GM12873 (cell line): ENCODE measurements around the gene IL4.

Experiments
- CTCF ChIP-seq: IDR thresholded peaks from 2 replicates; pipeline ENCODE4 v1.5.1; 2012; ENCODE audit warnings: low read depth, mild to moderate bottlenecking, moderate library complexity, low read length, control low read depth; ENCODE audit not compliant: insufficient read depth; ENCODE audit errors: missing control alignments

Gene IL4

DNA sequence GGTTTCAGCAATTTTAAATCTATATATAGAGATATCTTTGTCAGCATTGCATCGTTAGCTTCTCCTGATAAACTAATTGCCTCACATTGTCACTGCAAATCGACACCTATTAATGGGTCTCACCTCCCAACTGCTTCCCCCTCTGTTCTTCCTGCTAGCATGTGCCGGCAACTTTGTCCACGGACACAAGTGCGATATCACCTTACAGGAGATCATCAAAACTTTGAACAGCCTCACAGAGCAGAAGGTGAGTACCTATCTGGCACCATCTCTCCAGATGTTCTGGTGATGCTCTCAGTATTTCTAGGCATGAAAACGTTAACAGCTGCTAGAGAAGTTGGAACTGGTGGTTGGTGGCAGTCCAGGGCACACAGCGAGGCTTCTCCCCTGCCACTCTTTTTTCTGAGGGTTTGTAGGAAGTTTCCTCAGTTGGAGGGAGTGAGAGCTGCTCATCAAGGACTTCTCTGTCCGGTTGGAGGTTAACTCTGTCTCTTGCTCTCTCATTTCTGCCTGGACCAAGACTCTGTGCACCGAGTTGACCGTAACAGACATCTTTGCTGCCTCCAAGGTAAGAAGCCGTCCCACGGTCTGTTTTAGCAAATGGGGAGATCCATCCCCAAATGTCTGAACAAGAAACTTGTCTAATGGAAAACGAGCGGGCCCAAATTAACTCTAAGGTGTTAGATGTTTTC is at the start of gene IL4:
TSS of gene IL4 (plus strand) at position 51 of the 692 bp plus-strand sequence. CDS start at position 113, 62 bp downstream.
- no peak for TF ChIP-seq CTCF

DNA sequence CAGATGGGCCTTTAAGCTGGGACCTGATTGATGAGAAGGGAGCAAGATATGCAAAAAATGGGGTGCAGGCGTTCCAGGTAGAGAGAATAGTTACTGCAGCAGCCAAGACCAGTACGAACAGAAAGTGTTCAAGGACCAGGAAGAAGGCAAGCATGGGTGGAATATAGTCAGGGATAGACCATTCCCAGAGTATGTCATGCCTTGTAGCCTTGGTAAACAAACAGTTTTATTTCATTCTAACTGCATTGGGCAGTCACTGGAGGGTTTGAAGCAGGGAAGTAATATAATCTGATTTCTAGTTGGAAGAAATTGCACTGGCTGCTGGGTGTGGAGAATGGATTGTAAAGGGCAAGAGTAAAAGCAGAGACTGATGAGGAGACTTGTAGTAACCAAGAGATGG is 46.3 kb upstream of the IL4 start:
- no peak for TF ChIP-seq CTCF

DNA sequence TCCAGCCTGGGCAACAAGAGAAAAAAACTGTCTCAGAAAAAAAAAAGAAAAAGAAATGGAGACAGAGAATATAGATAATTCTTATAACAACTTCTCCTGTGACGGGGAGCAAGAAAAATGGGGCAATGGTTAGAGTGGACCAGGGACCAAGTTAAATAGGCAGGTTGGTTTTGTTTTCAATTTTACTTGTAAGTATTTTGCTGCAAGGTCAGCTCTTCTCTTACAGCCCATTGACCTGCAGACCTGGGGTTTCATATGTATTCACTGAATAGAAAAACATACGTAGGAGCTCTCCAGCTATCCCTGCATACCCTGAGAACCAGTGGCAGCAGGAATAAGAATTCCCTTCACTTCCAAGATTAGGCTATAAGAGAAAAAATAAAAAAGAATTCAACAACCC is 45.0 kb upstream of the IL4 start:
- no peak for TF ChIP-seq CTCF

DNA sequence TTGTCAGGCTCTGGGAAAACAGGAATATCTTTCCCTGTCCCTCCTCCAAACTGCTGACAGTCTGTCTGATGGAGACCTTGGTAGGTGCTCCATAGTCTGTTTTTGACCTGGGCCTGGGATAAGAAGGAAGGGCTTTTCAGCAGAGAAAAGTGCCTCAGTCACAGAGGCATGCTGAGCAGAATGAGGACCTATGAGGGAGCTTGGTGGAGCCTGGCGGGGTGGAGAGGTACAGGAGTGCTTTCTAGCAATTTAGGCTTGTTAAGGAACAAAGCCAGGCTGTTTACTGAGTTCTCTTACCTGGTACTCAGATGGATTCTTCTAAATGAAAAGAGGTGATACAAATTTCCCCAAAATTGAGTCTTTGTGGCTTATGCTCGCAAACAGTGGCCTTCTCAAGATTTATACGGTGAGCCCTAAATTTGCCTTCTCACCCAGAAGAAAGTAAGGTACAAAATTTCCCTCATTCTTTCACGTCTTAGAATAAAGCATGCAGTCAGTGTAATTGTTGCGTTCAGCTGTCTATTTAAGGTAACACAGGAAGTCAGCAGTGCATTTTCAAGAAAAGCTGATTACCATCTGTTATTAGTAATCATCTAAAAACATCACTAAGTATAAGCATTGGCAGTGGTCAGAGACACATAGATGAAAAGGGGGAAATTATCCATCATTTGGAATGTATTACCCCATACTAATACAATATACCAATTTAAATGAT is 44.4 kb upstream of the IL4 start:
- TF ChIP-seq CTCF, result no peak

DNA sequence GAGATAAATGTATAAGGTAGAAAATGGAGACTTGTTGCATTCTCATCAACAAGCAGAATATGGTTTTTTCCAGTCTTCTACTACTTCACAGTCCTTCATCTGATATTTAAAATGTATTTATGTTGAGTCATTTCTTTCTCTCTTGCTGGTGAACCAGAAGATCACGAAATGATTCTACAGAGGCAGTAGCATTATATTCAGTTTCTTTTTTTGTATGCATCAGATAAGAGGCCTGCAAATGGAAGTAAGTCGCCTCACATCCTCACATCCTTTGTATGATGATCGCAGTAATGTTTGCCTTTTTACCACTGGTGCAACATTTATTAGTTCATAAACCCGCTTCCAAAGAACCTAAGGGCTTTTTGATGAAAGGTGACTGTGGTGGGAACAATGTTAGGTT is 37.9 kb upstream of the IL4 start:
- no peak for TF ChIP-seq CTCF

- TF ChIP-seq CTCF, result no peak
Measured at GRCh38 chr5:132637241-132637640, 36.5 kb upstream of the IL4 start.

DNA sequence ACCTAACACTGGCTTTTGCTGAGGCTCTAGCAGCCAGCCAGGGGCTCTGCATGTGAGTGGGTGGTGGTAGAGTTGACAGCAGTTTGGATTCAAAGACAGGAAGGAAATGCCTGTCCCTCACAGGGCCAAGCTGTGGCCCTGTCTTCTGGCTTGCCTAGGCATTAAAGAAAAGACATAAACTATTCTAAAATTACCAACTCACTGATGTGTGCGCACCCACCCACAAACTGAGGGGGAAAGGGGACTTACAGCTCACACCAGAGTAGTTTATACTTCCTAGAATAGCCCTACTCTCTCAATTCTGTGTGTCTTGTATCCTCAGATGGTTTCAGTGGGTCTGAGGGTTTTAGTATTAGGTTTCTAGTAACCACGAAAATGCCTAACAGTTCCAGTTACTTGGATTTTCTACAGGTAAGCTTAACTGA is 34.1 kb upstream of the IL4 start:
- no peak for TF ChIP-seq CTCF
